ENCODE results near the gene PPP3R1. TPM values are rescaled to one million over a fixed set of nuclear protein-coding genes. Genes with fewer than 3 reads are reported as not detected.
A peak's percentile ranks its signal among the peaks of the same experiment; 100 is the strongest.

PPP3R1 gene
- total and polyA plus RNA-seq, 10 of the 15 experiments (the other 5 are each of a cell fraction or from before 2014, with no cell fraction given): 1.5 to 61.0 (median 15.8) TPM

- TF ChIP-seq SKIL (IDR thresholded peaks at IDR 0.05; ENCODE audit: low read depth, poor library complexity, severe bottlenecking) (no peak), SREBF2 (IDR thresholded peaks at IDR 0.05; ENCODE audit: low read length) (no peak), SPI1 (IDR thresholded peaks at IDR 0.05; ENCODE audit: borderline replicate concordance, insufficient read depth, low read depth, low read length) (no peak), SMC3 (IDR thresholded peaks at IDR 0.05; ENCODE audit: borderline replicate concordance, low read length) (no peak), FOXM1 (IDR thresholded peaks at IDR 0.05; ENCODE audit: low read depth, low read length) (no peak)
Measured at GRCh38 chr2:68206793-68207192, 45.5 kb downstream of the PPP3R1 start (continued).

DNA sequence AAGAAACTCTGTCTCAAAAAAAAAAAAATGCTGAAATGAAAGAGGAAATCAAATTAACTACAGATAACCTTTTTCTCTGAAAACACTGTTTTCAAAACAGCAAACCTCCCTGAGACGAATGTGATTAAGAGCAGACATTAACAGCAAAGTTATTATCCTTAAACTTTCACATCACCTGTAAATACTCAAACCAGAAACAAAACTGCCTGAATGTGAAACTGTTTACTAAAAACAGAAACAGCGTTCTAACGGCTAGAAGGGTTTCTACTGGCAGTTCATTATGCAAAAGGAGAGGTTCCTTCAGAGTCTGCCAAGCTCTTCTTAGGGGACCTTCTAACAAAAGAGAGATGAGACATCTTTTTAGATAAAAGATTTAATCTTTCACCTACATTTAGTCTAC, 48.7 kb downstream of the PPP3R1 start:
- no TSS peak for BruUV-seq (replicated peaks)
- FAIRE-seq: peak; percentile 89
- CTCF ChIA-PET: interaction anchor here (0.8 to 2.0 kb wide), 10 partner anchors 9 to 82 kb away, joined by 3 to 7 read pairs (median 4); no protein-coding TSS in a partner anchor
- POLR2A ChIA-PET: interaction anchor here (0.7 to 1.4 kb wide), 5 partner anchors 10 to 83 kb away, joined by 3 to 4 read pairs (median 3); no protein-coding TSS in a partner anchor
- Histone ChIP-seq H3K4me1 (ENCODE audit: control insufficient read depth, insufficient read depth, low read length) (peaks cover 27% of the 10 kb centered on the region), H3K79me2 (ENCODE audit: control insufficient read depth, insufficient read depth, low read length) (peaks cover 66% of the 10 kb centered on the region), H3K36me3 (ENCODE audit: control insufficient read depth in 2 of 2, insufficient read depth in 2 of 2, low read length in 1 of 2) (peaks cover 0 to 3% of the 10 kb centered on the region in 2 experiments; a peak in 2 of 4 replicates), H3K27ac (ENCODE audit: control insufficient read depth, insufficient read depth) (peak overlapping the region; percentile 72), H3K4me2 (ENCODE audit: control insufficient read depth, insufficient read depth) (peak overlapping the region; percentile 85), H3K4me3 (peak overlapping the region; percentile 51; the same call in 1 of the 2 replicates), H2AFZ (ENCODE audit: control insufficient read depth, low read depth, low read length) (no peak overlapping the region), H4K20me1 (ENCODE audit: control insufficient read depth, insufficient read depth) (peaks cover 3% of the 10 kb centered on the region; the same call in 1 of the 2 replicates), H3K9ac (ENCODE audit: control insufficient read depth, insufficient read depth, low read length) (0 out of 2 replicates have a peak overlapping the region, but pooled peaks have one; percentile 30), H3K9me3 (replicated peaks; ENCODE audit: control insufficient read depth, insufficient read depth, low read length) (no peaks in the 10 kb centered on the region), H3K27me3 (replicated peaks in 1 of 2; ENCODE audit: control insufficient read depth in 2 of 2, insufficient read depth in 2 of 2, low read length in 1 of 2) (no peaks in the 10 kb centered on the region)
- SMC1A ChIA-PET (ENCODE audit: uncharacterized antibody, unreplicated experiment): interaction anchor here (0.8 to 1.9 kb wide), 7 partner anchors 9 to 241 kb away, joined by 3 to 8 read pairs (median 3); no protein-coding TSS in a partner anchor
- whole genome bisulfite sequencing (ENCODE audit: insufficient coverage, insufficient replicate concordance, low lambda C conversion rate, missing lambda C conversion rate): 0% methylated on average over 3 of the region's 3 CpGs
- peak; percentile 84 for DNase-seq (ENCODE audit: low read depth, low spot score)
- in situ Hi-C loops (cut with MboI): no loop called here
- RAD21 ChIA-PET (ENCODE audit: unreplicated experiment): interaction anchor here (0.7 to 1.4 kb wide), 6 partner anchors 13 to 236 kb away, joined by 3 to 4 read pairs (median 3); no protein-coding TSS in a partner anchor
- ATAC-seq: peak; percentile 96
- intact Hi-C loops (cut with micrococcal nuclease; ENCODE audit: unreplicated experiment): loop anchor here (2.0 to 5.0 kb wide), 2 partner anchors 47 to 239 kb away; no protein-coding TSS in a partner anchor
- TF ChIP-seq NR2C1 (IDR thresholded peaks at IDR 0.05) (no peak), POLR2A (IDR thresholded peaks at IDR 0.05; ENCODE audit: low read depth, low read length) (no peak), DPF2 (IDR thresholded peaks at IDR 0.05) (peak; percentile 76; the same call in 1 of the 2 replicates), WRNIP1 (IDR thresholded peaks at IDR 0.05; ENCODE audit: borderline replicate concordance, low read depth, low read length) (no peak), TBL1XR1 (IDR thresholded peaks at IDR 0.05; ENCODE audit: low read depth, low read length) (peak; percentile 84; the same call in 1 of the 2 replicates), EGR1 (IDR thresholded peaks at IDR 0.05; ENCODE audit: borderline replicate concordance in 1 of 2, low read depth in 2 of 2, low read length in 2 of 2) (no peak), EED (IDR thresholded peaks at IDR 0.05; ENCODE audit: low read depth) (no peak), ETV6 (conservative IDR thresholded peaks at IDR 0.05 in 1 of 2, IDR thresholded peaks at IDR 0.05 in 1 of 2; ENCODE audit: borderline replicate concordance in 1 of 2, low read depth in 1 of 2) (peak in 1 of 2 experiments; percentile 67; a peak in 1 of 4 replicates), NR2C2 (IDR thresholded peaks at IDR 0.05; ENCODE audit: borderline replicate concordance, control insufficient read depth, insufficient read length, low read depth) (no peak), NR2F1 (conservative IDR thresholded peaks at IDR 0.05) (no peak; the same call in 1 of the 2 replicates)
- TF ChIP-seq, protein P1, sequence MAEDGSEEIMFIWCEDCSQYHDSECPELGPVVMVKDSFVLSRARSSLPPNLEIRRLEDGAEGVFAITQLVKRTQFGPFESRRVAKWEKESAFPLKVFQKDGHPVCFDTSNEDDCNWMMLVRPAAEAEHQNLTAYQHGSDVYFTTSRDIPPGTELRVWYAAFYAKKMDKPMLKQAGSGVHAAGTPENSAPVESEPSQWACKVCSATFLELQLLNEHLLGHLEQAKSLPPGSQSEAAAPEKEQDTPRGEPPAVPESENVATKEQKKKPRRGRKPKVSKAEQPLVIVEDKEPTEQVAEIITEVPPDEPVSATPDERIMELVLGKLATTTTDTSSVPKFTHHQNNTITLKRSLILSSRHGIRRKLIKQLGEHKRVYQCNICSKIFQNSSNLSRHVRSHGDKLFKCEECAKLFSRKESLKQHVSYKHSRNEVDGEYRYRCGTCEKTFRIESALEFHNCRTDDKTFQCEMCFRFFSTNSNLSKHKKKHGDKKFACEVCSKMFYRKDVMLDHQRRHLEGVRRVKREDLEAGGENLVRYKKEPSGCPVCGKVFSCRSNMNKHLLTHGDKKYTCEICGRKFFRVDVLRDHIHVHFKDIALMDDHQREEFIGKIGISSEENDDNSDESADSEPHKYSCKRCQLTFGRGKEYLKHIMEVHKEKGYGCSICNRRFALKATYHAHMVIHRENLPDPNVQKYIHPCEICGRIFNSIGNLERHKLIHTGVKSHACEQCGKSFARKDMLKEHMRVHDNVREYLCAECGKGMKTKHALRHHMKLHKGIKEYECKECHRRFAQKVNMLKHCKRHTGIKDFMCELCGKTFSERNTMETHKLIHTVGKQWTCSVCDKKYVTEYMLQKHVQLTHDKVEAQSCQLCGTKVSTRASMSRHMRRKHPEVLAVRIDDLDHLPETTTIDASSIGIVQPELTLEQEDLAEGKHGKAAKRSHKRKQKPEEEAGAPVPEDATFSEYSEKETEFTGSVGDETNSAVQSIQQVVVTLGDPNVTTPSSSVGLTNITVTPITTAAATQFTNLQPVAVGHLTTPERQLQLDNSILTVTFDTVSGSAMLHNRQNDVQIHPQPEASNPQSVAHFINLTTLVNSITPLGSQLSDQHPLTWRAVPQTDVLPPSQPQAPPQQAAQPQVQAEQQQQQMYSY (CRISPR knock-in tag; IDR thresholded peaks at IDR 0.05): no peak

All from GM12878 (cell line).